ENCODE results near the gene SMPX. TPM values are rescaled to one million over a fixed set of nuclear protein-coding genes. Genes with fewer than 3 reads are reported as not detected.
"Not testable (repeated sequence)": the region's sequence is repeated elsewhere in the genome, so short reads cannot be mapped to it uniquely, and the experiment has no call there.

Gene SMPX
- total RNA-seq, result not detected in 2 replicates

GRCh38 chrX:21757960-21758359 lies at the start of gene SMPX:
SMPX (minus strand) TSS chrX:21758116; CDS start chrX:21754290, 3,826 bp downstream.
- intact Hi-C loops (cut with micrococcal nuclease), result no loop called here

DNA sequence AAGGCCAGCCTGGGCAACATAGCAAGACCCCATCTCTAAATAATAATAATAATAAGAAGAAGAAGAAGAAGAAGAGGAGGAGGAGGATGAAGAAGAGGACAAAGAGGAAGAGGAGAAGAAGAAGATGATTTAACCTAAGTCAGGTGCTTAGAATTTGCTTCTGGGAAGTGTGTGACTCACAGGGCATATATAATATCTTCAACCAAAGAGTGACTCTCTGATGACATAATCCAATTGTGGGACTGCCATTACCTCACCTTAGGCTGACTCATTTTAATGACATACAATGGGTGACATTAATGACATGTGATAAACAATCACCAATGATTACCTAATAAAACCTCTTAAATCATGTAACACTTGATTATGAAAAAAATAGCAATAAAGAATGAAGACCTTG lies 48.8 kb upstream of the SMPX start:
- intact Hi-C loops (cut with micrococcal nuclease), result no loop called here

- intact Hi-C loops (cut with micrococcal nuclease), result no loop called here
Observed at GRCh38 chrX:21802839-21803238, 44.9 kb upstream of the SMPX start.

GRCh38 chrX:21802054-21802670 lies 44.2 kb upstream of the SMPX start:
- intact Hi-C loops (cut with micrococcal nuclease), result no loop called here

- intact Hi-C loops (cut with micrococcal nuclease), result no loop called here
Observed at GRCh38 chrX:21800344-21800770, 42.4 kb upstream of the SMPX start.

DNA sequence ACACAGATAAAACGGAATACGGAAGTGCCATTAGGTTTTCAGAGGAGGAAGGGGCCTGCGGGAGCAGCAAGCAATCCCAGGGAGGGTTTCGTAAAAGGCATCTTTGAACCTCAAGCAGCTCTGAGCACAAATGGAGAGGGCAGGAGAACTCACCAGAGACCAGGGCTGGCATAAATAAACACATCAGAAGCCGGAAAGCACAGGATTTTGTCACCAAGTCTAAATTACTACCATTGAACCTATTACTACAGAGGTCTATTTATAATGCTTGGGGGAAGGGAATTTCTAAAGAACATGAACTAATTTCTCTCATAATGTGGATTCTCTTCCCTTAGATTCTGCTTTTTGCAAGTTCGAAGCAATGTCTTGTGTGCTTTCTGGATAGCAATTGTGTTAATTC lies 41.9 kb upstream of the SMPX start:
- intact Hi-C loops (cut with micrococcal nuclease), result no loop called here

DNA sequence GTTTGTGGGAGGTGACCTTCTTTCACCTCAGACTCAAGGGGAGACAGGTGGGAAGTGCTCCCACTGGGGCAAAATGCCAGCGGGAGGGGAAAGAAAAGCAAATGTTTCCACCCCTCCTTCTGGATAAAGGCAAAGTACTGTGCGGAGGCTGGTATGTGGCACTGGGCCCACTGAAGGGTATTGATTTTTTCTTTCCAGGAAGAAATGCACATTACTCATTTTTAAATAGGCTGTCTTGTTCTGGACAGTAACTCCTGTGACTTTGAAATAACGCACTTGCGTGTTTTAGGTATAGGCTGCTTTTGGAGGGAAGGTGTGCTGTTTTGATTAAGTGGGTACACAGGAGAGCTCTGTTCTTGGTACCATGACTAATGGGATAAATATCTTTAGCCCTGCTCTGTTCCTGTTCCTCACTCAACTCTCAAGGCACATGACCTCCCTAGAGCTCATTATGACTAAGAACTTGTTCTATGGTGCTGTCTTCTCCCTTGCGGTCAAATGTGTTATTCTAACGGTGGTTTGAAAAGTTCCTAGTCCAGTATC lies 40.8 kb upstream of the SMPX start:
- intact Hi-C loops (cut with micrococcal nuclease), result no loop called here

- intact Hi-C loops (cut with micrococcal nuclease), result no loop called here
Observed at GRCh38 chrX:21781976-21782375, 24.1 kb upstream of the SMPX start.

- intact Hi-C loops (cut with micrococcal nuclease), result no loop called here
Observed at GRCh38 chrX:21781525-21781924, 23.6 kb upstream of the SMPX start.

- intact Hi-C loops (cut with micrococcal nuclease), result no loop called here
Observed at GRCh38 chrX:21779095-21779494, 21.2 kb upstream of the SMPX start.

GRCh38 chrX:21778236-21778635 lies 20.3 kb upstream of the SMPX start:
- intact Hi-C loops (cut with micrococcal nuclease), result no loop called here

GRCh38 chrX:21775128-21775527 lies 17.2 kb upstream of the SMPX start:
- intact Hi-C loops (cut with micrococcal nuclease), result not testable (repeated sequence)

- intact Hi-C loops (cut with micrococcal nuclease), result not testable (repeated sequence)
Observed at GRCh38 chrX:21773036-21773435, 15.1 kb upstream of the SMPX start.

- intact Hi-C loops (cut with micrococcal nuclease), result no loop called here
Observed at GRCh38 chrX:21770631-21771321, 12.9 kb upstream of the SMPX start.

DNA sequence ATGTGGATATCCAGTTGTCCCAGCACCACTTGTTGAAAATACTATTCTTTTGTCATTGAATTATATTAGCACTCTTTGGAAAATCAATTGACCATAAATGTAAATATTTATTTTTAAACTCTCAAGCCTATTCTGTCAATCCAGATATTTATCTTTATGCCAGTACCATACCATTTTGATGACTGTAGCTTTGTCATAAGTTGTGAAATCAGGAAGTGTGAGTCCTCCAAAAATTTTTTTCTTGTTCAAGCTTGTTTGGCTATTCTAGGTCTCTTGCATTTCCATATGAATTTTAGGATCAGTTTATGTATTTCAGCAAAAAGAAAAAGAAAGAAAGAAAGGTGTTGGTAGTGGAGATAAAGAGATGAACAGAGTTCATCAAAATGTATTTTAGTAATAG lies 8.2 kb upstream of the SMPX start:
- intact Hi-C loops (cut with micrococcal nuclease), result no loop called here

- intact Hi-C loops (cut with micrococcal nuclease), result no loop called here
Observed at GRCh38 chrX:21764008-21764407, 6.1 kb upstream of the SMPX start.

DNA sequence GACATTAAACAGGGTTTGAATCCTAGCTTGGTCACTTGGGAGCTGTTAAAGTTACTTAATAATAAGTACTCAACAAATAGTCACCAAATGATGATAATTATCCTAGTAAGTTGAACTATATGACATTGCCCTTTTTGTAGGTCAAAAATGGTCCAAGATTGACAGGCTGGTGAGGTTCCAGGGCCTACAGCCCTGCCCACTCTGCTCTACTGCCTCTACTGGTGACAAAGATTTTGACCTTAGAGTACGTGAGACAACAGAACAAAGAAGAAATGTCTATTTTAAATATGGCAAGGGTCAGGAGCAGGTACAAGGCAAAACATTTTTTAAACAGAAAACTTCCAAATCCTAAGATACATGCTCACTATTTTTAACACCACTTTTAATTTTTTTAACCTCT lies 572 bp upstream of the SMPX start:
- intact Hi-C loops (cut with micrococcal nuclease), result no loop called here

DNA sequence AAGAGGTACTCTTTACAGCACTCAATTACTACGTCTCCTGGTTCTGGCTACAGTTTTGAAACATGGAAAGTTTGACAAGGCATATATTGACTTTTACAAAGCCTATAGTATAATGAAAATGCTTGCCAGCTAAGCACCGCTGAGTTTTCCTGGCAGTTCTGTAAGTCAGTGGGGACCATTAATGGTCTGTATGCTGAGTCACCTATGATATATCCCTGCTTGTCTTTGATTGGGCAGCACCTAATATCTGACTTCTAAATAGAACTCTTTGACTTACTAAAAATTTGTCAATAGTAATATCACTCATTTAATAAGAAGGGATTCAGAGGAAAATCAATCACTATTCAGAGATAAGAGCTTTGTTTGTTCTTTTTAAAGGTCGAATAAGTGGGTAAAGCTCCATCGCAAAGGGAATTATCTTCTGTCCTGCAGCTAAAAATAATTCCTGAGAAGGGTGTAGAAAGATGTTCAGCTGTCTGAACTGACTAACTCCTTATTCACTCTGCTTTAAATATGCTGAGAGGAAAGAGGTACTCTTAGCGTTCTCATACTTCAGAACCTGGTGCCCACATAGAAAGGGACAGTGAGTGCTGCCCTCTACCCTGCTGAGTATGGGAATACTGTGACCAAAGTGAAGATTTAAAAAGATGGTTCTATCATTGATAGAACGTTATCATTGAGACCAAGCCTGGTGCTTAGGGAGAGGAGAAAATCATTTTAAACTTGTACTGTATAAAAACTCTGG lies 959 bp downstream of the SMPX start:
- intact Hi-C loops (cut with micrococcal nuclease), result no loop called here

DNA sequence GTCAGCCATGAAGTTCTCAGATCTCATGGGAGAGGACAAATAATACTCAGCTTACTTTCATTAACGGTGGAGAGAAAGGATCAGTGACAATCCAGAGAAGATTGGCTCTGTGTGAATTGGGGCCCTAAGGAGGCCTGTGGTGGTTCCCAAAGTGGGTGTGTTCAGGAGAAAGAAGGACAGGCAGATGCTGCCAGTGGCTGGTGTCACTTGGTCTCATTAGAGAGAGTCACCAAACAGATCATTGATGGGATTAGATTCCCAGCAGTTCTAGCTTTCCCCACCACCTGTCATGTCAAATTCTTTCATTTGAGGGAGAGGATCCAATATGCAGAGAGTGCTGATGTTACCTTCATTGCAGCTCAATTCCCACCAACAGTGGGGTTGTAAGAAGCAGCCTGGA lies 8.0 kb downstream of the SMPX start:
- intact Hi-C loops (cut with micrococcal nuclease), result no loop called here

GRCh38 chrX:21748235-21748634 lies 9.7 kb downstream of the SMPX start:
- intact Hi-C loops (cut with micrococcal nuclease), result no loop called here

- intact Hi-C loops (cut with micrococcal nuclease), result no loop called here
Observed at GRCh38 chrX:21747558-21747957, 10.4 kb downstream of the SMPX start.

GRCh38 chrX:21745756-21746155 lies 12.2 kb downstream of the SMPX start:
- intact Hi-C loops (cut with micrococcal nuclease), result no loop called here
